GM13976 (cell line): ENCODE results near the gene ZDHHC11B.
"Not testable (repeated sequence)": the region's sequence is repeated elsewhere in the genome, so short reads cannot be mapped to it uniquely, and the experiment has no call there.

Experiments used
- DNase-seq: peaks from one replicate; pipeline ENCODE4 v3.0.0; 2012; ENCODE audit warnings: low spot score
- in situ Hi-C: fragments of 300-500 bp; cut with MboI; formaldehyde crosslinking; loops from one replicate; pipeline ENCODE4 v1.12.0; 2022; ENCODE audit warnings: low sequenced_read_pairs, mixed read lengths, inconsistent platforms; ENCODE audit not compliant: unreplicated experiment
- TF ChIP-seq, protein P1 (sequence below): IDR thresholded peaks from 2 replicates; pipeline ENCODE4 v1.5.1; 2012; ENCODE audit warnings: borderline replicate concordance, mild to moderate bottlenecking; ENCODE audit not compliant: insufficient read depth; ENCODE audit errors: extremely low read depth, missing control alignments, control extremely low read depth

The ZDHHC11B gene

DNA sequence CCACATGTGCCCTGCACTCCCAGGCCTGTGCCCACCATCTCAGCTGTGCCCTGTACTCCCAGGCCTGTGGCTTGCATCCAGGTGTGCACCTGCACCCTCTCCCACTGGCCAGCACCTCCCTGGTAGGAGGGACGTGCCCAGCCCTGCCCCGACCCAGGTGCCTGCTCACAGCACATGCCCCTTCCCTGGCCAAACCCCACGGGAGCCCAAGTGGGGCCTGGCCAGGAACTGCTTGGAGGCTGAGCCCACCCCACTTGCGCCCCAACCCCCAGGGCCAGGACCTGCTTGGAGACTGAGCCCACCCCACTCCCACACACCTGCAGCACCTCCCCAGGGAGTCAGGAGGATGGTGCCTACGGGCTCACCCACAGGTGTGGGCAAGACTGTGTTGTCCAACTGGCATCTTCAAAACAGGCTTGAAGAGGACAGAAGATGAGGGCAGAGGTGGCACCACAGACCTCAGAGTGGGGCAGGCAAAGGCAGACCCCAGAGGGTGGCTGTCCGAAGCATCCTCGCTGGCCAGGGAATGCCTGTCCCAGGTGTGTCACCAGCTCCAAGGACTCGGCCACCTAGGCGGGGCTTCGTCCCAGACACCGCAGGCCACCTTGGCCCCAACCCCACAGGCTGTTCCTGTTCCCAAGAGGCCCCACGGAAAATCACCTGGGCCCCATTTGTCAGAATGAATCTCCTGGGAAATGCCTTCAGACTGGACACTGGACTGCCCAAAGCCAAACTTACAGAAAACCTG lies 10.8 kb downstream of the ZDHHC11B start:
- in situ Hi-C loops: no loop called here
- DNase-seq: peak; percentile 39
- TF ChIP-seq, protein P1, sequence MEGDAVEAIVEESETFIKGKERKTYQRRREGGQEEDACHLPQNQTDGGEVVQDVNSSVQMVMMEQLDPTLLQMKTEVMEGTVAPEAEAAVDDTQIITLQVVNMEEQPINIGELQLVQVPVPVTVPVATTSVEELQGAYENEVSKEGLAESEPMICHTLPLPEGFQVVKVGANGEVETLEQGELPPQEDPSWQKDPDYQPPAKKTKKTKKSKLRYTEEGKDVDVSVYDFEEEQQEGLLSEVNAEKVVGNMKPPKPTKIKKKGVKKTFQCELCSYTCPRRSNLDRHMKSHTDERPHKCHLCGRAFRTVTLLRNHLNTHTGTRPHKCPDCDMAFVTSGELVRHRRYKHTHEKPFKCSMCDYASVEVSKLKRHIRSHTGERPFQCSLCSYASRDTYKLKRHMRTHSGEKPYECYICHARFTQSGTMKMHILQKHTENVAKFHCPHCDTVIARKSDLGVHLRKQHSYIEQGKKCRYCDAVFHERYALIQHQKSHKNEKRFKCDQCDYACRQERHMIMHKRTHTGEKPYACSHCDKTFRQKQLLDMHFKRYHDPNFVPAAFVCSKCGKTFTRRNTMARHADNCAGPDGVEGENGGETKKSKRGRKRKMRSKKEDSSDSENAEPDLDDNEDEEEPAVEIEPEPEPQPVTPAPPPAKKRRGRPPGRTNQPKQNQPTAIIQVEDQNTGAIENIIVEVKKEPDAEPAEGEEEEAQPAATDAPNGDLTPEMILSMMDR: no peak

DNA sequence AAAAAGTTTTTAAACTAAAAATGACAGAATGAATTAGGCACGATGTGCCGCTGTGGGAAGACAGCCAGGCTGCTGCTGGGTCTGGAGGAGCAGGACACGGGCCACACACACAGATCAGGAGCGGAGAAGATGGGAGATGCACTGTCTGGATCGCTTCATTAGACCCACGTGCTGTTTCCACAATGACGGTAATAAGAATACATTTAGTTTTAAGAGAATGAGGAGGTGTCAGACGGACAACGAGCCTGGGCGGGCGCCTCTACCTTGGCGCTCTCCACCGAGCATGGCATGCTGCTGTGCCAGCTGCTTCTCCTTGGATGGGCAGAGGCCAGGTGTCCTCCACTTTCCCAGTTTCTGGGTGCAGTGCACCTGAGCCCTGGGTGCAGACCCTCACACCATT lies 11.6 kb downstream of the ZDHHC11B start:
- in situ Hi-C loops, DNase-seq: not testable (repeated sequence)

DNA sequence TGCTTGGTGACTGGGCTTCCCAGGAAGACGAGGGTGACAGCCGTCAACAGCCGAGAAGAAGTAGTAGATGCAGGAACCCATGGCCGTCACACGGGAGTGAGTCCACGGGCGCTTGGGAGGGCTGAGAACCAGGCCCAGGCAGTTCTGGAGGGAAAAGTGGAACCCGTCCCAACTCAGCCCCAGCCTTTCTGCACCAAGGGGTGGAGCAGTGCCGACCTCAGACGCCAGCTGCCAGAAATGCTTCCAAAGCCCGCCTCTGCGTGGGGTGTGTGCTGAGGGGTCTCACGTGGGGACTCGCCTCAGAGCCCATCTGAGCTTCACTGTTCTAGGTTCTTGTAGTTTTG lies 12.0 kb downstream of the ZDHHC11B start:
- in situ Hi-C loops, DNase-seq: not testable (repeated sequence)

DNA sequence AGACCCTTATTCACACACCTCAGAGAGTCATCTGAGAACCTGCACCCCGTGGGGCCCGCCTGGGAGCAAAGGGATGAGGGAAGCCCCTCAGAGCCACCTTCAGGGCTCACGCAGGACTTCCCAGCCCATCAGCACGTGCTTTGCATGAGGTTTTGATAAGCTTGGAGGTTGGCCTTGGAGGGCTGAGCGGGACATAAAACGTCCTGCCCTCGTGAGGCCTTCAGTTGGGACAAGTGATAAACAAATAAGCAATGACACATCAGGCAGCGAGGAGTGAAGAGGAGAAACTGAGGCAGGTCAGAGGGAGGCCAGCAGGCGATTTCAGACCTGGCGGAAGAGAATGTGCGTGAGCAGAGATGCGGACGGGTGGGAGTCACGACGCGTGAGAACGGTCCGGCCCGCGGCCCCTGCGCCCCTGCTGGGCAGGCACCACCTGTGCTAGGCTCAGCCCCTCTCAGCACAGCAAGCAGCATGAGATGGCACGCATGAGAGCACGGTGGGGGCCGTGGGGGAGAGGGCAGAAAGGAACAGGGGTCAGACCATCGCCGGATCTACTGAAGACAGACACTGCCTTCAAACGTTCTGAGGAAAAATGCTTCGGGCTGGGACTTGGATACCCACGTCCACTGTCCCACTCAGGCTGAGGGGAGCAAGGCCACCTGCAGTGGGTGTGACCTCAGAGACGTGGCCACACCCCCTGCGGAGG lies 12.5 kb downstream of the ZDHHC11B start:
- DNase-seq, in situ Hi-C loops: not testable (repeated sequence)

DNA sequence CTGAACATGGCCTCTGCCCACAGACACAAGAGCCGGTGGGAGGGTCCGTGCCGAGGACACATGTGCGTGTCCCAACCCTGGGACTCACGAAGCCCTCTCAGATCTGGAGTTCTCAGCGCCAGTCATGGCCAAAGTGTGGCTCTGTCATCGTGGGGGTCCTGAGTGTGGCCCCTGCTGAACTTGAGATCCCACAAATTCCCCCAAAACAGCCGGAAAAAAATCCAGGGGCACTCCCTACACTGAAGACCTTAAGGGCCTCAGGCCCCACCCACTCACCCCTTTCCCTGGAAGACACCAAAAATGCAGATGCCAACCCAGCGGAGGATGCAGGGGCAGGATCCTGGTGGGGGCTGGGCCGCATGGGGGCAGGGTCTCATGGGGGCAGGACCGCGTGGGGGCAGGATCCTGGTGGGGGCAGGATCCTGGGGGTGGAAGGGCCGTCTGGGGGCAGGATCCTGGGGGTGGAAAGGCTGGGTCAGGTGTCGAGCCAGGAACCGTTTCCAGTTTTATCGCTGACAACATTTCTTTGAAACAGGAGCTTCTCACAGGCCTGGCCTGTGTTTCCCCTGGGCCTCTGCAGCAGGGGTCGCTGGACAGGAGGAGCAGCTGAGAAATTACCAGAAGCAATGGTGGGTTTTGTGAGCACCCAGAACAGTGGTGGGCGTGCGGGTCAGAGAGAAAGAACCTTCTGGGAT lies 13.3 kb downstream of the ZDHHC11B start:
- DNase-seq, in situ Hi-C loops: not testable (repeated sequence)

DNA sequence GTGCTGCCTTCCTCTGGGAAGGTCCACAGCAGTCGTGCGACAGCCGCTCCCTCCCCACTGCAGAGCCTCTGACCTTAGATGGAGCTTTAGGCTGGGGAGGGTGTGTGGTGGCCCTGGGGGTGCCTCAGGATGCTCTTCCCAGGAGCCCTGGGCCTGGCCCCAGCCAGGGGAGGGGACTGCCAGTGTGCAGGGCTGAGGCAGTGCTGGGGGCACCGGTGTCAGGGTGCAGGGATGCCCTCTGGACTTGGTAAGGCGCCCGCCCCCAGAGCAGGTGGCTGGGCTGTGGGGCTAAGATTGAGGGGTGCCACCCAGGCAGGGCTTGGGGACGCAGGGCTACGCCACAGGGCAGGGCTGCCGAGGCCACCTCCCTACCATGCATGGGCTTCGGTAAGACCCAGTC lies 13.9 kb downstream of the ZDHHC11B start:
- DNase-seq, in situ Hi-C loops: not testable (repeated sequence)

DNA sequence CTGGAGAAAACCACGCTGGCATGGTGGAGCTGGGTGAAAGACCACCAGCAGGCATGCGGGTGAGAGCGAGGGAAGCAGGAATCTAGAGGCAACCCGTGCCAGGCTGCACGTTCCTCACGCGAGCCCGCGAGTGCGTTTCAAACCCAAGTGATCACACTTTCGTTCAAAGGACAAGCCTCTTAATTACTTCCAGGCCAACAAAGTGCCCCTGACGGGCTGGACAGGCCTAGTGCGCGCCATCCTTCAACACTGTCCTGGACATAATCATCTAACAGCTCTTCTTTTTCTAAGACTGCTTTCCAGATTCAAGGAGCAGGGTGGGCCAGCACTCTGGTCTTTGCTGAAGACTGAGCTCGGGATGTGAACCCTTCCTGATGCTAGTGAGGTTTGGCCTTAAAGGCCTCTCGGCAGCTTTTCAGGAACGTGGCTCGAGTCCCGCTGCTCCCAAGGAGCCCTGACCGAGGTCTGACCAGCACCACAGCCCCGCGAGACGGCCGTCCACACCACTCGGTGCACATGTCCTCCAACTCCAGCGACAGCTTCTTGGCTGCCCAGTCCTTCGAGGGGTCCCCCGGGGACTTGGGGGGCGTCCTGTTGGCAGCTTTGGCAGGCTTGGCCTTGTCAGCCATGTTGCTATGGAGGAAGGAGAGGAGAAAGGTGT lies 14.9 kb downstream of the ZDHHC11B start:
- in situ Hi-C loops, DNase-seq: not testable (repeated sequence)

DNA sequence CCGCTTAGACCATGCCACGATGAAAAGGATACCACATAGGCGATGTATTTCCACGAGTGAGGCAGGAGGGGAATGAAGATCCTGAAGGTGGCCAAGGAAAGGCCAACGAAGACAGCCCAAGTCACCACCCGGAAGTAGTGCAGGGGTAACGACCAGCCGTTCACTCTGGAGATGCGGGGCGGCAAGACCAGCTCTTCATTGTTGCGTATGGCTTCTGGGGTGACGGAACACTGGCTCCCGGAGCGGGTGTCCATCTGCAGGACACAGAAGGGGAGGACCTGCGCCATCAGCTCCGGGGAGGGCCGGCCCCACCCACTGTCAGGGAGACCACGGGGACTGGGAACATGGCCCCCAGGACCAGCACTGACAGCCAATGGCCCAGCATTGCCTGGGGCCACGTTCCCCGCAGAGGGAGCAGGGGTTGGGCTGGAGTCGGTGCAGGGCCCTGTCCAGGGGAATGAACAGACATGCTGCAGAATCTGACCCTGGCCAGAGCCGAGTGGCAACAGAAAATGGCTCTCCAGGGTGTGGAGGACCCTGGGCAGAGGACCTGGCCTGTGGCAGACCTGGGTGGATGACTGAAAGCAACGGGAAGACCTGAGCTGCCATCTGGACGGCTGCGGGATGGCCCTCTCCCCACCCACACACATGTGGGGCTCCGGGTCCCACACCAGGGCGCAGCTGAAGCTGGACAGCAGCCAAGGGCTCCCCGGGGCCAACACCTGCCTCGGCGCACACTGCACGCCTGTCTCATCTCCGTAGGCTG lies 17.7 kb downstream of the ZDHHC11B start:
- TF ChIP-seq, protein P1: no peak
- in situ Hi-C loops: no loop called here
- DNase-seq: no peak

DNA sequence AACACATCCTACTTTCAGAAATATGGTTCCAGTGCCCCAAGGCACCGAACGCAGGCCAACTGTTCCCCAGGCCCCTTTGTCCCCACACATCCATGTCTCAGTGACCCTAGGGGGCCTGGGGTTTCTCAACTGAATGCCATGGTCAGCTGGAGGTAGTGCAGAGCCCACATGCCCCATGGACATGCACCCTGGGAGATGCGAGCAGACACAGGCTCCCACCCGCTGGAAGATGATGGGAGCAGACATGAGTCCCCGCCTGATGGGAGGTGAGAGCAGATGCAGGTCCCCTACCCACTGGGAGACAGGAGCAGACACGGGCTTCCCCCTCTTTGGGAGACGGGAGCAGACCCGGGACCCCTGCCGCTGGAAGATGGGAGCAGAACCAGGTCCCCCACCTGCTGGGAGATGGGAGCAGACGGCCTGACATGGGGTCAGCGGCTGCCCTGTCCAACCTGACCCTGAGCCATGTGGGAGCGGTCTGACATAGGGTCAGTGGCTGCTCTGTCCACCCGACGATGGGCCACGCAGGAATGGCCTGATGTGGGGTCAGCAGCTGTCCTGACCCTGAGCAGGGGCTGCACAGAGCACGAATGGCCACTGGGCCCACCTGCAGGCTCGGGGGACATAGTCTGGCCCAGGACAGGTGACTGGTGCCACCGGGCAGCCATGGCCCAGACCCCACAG lies 18.4 kb downstream of the ZDHHC11B start:
- TF ChIP-seq, protein P1: no peak
- in situ Hi-C loops: no loop called here

More for the DNA sequence above, 18.4 kb downstream of the ZDHHC11B start:
- DNase-seq: no peak
